NCI-H187 (cell line): ENCODE data around the gene ETS2.
"Not testable (repeated sequence)": the region's sequence is repeated elsewhere in the genome, so short reads cannot be mapped to it uniquely, and the experiment has no call there.

Experiments
- DNase-seq, 2 experiments: peaks; one replicate each; lab custom pipeline; 2025; lab: John Stamatoyannopoulos, UW

ETS2 gene

DNA sequence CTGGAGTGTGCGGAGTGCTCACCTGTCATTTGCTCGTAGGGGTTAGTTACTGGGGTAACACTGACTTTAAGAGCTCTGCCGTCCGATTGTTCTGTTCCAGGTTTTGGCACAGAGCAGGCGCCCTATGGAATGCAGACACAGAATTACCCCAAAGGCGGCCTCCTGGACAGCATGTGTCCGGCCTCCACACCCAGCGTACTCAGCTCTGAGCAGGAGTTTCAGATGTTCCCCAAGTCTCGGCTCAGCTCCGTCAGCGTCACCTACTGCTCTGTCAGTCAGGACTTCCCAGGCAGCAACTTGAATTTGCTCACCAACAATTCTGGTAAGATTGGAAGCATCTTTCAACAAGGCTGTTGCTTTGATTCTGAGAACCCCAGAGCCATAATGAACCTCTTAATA lies 12.6 kb downstream of the ETS2 start:
- DNase-seq, result no peak

GRCh38 chr21:38819051-38819718 lies 13.5 kb downstream of the ETS2 start:
- no peak for DNase-seq

DNA sequence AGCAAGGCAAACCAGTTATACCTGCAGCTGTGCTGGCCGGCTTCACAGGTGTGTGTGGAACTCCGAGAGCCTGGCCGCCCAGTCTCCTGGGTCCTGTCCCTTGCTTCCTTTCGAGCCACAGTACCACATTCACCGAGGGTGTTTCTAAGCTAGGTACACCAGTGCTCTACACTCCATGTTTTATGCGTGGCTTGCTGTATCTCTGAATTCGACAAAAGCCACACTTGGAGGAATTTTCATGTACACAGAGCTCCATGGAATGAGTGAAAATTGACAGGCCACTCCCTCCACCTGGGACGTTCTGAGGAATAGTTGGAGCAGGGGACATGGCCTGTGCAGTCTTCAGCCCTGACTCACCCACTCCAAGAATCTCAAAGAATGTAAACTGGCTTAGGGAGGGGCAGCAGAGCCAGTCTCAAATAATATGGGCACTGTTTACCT lies 14.0 kb downstream of the ETS2 start:
- no peak for DNase-seq

- DNase-seq, result no peak
Measured at GRCh38 chr21:38820471-38821239, 14.9 kb downstream of the ETS2 start.

DNA sequence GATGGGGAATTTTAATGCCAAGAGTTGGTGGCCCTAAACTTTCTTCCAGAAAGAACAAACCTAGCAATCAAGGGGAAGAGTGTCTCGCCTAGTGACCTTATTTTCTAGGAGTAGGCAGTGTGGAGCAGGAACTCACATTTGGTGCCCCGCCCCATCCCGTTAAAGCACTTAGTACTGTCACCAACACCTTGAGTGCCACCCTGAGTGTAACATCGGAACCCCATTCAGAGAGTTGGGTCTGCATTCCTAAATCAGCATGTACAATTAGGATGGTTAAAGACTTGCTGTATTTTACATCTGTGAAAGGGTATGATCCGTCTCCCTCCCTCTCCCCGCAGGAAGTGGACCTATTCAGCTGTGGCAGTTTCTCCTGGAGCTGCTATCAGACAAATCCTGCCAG lies 15.5 kb downstream of the ETS2 start:
- DNase-seq, result no peak

GRCh38 chr21:38821959-38822682 lies 16.4 kb downstream of the ETS2 start:
- DNase-seq, result no peak

DNA sequence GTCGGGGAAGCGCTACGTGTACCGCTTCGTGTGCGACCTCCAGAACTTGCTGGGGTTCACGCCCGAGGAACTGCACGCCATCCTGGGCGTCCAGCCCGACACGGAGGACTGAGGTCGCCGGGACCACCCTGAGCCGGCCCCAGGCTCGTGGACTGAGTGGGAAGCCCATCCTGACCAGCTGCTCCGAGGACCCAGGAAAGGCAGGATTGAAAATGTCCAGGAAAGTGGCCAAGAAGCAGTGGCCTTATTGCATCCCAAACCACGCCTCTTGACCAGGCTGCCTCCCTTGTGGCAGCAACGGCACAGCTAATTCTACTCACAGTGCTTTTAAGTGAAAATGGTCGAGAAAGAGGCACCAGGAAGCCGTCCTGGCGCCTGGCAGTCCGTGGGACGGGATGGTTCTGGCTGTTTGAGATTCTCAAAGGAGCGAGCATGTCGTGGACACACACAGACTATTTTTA lies 17.1 kb downstream of the ETS2 start:
- DNase-seq, result no peak

- no peak for DNase-seq
Measured at GRCh38 chr21:38823737-38824123, 18.0 kb downstream of the ETS2 start.

DNA sequence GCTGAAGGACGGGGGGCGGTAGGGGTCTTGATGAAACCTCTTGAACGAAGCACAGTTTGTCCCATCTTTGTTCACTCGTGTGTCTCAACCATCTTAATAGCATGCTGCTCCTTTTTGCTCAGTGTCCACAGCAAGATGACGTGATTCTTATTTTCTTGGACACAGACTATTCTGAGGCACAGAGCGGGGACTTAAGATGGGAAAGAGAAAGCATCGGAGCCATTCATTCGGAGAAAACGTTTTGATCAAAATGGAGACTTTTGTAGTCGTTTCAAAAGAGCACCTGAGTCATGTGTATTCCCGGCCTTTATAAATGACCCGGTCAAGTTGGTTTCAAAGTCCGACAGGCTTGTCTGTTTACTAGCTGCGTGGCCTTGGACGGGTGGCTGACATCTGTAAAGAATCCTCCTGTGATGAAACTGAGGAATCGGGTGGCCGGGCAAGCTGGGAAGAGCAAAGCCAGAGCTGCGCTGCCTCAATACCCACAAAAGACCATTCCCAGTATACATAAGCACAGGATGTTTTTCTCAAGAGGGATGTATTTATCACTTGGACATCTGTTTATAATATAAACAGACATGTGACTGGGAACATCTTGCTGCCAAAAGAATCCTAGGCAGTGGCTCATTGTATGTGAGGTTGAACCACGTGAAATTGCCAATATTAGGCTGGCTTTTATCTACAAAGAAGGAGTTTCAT lies 18.5 kb downstream of the ETS2 start:
- no peak for DNase-seq

DNA sequence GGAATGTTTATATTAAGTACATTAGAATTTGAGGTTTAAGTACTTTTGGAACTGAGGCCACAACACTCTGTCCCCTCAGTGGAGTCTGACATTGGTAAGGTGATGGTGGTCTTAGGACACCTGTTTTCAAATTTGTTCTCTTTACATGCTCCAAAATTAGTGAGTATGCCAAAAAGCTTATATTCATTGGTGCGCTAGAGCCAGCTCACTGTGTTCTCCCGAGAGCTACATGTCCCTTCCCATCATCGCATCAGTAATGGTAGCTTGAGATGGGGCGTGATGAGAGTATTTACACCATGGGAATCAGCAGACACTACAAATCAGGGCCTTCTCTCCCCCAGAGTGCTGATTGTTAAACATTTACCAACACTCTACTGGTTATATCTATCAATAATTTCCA lies 19.5 kb downstream of the ETS2 start:
- DNase-seq, result no peak

- no peak for DNase-seq
Measured at GRCh38 chr21:38825921-38826320, 20.2 kb downstream of the ETS2 start.

DNA sequence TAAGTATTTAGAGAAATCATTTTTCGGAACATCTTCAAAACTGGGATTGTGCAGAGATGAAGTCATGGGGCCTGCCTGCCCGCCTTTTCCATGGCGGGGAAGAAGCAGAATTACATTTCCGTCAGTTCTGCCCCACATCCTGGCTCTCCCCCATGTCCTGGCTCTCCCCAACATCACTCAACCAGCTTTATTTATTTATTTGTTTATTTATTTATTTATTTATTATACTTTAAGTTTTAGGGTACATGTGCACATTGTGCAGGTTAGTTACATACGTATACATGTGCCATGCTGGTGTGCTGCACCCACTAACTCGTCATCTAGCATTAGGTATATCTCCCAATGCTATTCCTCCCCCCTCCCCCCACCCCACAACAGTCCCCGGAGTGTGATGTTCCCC lies 22.4 kb downstream of the ETS2 start:
- not testable (repeated sequence) for DNase-seq

GRCh38 chr21:38830671-38831525 lies 25.2 kb downstream of the ETS2 start:
- no peak for DNase-seq

DNA sequence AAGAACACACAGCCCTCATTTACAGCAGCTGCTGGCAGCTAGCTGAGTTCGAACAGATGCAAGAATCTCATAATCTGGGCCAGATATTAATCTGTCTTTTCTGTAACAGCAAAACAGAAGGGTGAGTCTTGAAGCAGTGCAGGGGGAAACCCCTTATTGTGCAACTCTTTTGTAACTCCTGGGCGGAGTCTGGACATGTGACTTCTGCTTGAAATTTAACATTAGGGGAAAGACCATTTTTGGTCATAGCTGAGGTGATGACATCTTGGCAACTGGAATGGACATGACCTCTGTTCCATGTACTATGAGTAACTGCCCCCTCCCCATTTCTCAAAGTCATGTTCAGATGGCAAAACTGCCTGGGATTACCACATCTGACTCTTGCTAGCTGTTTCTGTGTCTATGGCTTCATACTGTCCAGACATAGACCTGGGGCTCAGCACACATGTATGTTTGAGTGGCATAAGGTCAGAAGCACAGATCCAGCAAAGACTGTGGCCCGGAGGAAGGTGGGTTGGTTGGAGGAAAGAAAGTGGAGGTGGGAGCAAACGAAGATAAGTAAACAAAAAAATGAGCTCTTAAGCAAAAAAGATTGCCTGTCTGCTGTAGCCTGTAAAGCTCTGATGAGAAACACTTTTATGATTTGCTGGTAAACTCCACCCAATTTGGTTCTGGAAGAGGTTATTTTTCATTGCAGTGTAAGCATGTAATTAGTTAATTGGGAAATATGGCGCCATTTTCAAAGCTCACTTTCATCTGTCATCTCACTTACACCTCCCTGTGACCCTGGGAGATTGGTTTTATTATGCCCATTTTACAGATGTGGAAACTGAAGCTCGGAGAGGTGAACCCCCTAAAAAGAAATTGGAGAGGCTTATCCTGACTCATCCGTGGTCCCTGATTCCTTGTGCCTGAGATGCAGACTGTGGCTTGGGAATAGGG lies 26.1 kb downstream of the ETS2 start:
- DNase-seq, result no peak

- no peak for DNase-seq
Measured at GRCh38 chr21:38832664-38833063, 26.9 kb downstream of the ETS2 start.

DNA sequence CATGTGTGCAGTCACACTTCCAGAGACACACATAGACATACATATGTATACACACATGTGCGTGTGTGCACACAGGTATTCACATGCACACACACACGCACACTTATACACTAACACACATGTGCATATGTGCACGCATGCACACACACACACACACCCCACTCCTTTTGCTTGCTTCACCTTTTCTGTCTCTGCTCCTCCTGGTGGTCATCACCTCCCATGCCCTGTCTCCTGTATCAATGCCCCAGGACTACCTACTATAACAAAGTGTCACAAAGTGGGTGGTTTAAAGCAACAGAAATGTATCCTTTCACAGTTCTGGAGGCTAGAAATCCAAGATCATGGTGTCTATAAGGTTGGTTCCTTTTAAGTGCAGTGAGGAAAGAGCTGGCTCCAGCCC lies 27.4 kb downstream of the ETS2 start:
- no peak for DNase-seq

DNA sequence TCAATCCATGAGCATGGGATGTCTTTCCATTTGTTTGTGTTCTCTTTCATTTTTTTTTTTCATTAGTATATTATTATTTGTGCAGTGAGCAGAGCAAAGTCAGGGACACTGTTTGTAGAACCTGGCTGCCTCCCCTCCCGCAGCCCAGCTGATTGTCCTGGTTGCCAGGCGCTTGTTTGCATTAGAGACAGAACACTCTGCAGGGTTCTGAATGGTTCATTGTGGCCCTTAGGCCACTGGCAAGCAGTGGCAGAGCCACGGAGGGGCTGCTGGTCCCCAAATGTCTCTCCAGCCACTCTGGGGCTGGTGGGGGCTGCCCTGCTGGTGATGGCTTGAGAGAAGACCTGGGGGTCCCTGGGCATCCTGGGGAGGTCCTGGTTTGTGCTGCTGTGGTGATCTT lies 29.0 kb downstream of the ETS2 start:
- DNase-seq, result no peak

- no peak for DNase-seq
Measured at GRCh38 chr21:38837806-38838461, 32.2 kb downstream of the ETS2 start.

DNA sequence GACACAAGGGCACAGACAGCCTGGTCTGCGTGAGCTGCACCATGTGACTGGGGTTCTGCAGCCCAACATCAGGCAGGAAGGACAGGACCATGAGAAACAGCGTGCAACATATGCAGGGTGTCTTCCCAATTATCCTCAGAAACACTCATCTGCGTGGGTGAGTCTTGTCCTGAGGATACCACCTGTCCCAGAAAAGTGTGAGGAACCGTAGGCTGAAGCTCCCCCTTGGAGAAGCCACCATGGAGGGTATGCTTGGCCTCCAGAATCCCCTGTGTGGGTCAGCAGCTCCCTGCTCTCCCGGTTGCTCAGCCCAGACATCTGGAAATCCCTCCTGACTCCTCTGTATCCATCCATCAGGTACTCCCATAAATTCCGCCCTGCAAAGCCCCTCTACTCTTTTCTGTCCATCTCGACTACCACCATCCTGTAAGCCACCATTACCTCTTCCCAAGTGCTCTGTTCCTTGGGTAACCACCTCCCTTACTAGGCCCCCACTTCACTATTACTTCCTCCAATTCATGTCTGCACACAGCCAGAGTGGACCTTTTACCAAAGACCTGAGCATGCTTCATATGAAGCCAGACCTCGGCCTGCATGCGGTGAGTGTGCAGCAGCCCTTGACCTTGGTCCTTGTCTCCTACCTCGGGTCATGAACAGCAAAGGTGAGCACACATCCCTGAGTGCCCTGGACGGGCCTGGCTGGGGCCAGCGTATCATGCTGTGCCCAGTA lies 33.0 kb downstream of the ETS2 start:
- DNase-seq, result no peak
